DMS 273 (cell line): ENCODE measurements around the gene GUCA2B.

Source experiments
- DNase-seq: peaks from one replicate; lab custom pipeline; 2025; ENCODE audit not compliant: unreplicated experiment; lab: John Stamatoyannopoulos, UW

GUCA2B gene

DNA sequence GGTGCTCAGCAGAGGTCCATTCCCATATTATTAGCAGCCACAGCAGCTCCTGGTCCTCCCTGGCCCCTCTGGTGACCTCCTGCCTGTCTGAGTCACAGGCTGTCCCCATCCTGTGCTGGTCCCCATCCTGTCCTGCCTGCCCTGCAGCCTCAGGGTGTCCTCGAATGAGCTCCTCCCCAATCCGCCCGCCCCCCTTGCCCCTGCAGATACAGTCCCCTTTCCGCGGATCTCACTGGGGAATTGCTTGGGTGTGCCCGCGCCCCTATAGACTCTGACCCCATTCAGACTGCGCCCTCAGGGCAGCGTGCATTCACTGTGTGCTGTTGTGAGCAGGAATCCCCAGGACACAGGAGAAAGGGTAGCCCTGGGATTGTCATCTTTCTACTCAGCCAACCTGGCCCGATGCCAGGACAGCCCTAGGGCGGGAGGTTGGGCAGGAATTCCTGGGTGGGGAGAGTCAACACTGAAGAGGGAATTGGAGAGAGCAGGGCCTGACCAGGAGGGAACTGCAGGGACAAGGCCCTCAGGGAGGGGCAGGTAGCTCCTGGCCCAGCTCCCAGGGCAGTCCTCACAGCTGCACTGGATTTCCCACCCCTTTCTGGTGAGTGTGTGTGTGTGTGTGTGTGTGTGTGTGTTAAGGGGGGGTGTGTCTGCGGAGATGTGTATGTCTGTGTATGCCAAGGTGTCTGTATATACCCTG is 12.5 kb downstream of the GUCA2B start:
- DNase-seq = peak; percentile 78

DNA sequence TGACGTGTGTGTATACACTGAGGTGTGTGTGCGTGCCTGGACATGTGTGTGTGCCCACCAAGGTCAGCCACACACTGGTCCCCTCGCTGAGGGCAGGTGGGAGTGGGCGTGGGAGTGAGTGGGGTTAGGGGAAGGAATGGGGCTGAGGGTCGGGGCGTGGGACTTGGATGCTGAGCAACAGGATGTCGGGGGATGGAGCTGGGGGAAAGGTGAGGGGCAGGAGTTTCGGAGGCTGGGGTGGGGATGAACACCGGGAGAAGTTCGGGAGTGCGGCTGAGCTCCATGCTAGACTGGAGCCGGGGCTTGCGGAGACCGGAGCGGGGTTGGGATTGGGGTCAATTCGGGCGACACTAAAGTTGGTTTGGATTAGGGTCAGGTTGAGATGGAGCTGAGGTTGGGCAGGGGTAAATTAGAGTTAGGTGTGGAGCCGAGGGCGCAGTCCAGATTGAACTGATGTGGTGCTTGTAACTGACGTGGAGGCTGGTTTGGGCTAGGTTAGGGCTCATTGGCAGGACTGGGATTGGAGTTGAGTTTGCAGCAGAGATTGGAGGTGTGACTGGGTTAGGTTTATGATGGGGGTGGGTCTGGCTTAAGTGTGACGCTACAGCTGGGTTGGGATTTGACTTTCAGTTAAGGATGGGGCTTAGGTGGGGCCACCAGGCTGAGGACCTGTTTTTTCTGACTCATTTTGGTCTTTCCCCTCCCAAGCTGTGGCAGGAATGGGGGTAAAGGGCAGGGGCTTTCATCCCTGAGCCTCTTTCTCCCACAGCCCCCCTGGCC is 14.6 kb downstream of the GUCA2B start:
- DNase-seq = peak; percentile 49

- peak; percentile 49 for DNase-seq
These were observed 15.1 kb downstream of the GUCA2B start for GRCh38 chr1:42168391-42168670.

DNA sequence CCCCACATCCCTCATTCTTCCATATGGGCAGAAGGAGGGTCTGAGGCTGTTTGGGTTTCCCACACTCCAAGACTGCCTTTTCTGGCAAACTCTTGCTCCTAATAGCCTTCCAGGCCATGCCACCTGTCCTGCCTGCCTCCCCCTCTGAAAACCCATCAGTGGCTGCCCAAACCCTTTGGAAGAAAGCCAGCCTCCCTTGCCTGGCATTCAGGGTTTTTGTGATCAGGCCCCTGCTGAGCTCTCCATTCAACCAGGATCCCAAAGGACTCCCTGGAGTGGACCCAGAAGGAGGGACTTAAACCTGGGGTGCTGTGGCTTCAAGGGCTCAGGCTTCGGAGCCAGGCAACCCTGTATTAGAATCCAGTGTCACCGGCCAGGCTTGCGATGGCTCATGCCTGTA is 15.6 kb downstream of the GUCA2B start:
- peak; percentile 84 for DNase-seq

GRCh38 chr1:42170779-42171621 is 17.8 kb downstream of the GUCA2B start:
- peak; percentile 93 for DNase-seq

- DNase-seq = peak; percentile 72
These were observed 18.6 kb downstream of the GUCA2B start for GRCh38 chr1:42171679-42172266.

DNA sequence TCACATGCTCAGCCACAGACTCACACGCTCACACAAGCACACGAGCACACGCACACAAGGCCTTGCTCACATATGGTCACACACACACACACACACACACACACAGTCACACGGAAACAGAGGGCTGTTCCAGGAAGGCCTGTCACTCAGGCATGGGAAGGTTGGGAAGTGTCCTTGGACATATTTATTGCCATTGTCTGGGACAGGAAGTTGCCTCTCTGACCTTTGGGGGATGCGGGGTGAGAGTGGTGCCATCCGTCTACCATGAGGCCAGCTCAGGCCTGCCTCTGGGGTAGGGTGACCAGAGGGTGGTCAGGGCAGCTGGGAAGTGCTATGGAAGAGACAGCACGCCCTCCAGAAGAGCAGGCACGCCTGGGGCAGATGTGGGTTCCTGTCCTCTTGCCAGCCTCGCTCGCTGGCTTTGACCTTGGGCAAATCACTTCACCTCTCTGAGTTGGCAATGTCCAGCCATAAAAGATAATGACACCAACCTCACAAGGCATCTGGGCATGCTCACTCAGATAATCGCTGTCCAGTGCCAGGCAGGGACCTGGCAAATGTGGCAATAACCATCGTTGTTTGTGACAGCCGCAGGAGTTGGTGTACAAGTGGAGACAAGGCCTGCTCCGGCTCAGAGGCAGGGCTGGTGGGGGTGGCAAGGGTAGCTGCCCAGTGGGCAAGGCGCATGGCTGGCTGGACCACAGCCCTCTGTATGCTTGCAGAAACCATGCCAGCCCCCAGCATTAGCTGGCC is 19.3 kb downstream of the GUCA2B start:
- DNase-seq = peak; percentile 58

GRCh38 chr1:42173155-42173933 is 20.1 kb downstream of the GUCA2B start:
- DNase-seq = peak; percentile 82

- peak; percentile 21 for DNase-seq
These were observed 20.9 kb downstream of the GUCA2B start for GRCh38 chr1:42173961-42174735.

DNA sequence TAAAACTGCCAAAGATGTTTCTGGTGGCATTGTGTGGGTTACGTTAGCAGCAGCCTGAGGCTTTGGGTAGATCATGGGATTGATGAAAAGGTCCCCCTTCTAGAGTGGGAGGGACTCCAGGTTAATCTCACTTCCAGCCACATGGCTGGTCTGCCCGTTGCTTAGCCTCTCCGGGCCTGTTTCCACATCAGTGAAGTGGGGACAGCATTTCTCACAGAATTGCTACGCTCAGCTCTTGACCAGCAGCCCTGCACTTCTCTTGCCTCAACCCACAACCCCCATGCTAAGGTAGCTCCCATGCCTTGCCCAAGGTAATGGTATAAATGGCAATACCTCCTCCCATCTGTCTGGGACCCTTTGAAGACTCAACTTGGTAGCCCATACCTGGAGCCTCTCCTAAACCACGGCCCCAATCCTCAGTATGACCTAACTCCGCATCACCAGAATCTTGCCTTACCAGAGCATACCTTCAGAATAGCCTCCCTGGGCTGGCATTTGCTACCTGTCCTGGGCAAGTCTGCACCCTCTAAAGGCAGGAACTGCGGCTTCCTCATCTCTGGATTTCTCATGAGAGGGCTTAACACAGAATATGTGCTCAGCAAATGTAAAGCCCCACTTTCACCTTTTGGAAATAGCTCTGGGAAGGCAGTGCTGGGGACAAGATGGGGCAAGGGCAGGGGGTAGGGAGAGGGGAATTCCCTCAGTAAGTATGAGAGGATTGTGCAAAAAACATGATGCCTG is 22.3 kb downstream of the GUCA2B start:
- DNase-seq = no peak

DNA sequence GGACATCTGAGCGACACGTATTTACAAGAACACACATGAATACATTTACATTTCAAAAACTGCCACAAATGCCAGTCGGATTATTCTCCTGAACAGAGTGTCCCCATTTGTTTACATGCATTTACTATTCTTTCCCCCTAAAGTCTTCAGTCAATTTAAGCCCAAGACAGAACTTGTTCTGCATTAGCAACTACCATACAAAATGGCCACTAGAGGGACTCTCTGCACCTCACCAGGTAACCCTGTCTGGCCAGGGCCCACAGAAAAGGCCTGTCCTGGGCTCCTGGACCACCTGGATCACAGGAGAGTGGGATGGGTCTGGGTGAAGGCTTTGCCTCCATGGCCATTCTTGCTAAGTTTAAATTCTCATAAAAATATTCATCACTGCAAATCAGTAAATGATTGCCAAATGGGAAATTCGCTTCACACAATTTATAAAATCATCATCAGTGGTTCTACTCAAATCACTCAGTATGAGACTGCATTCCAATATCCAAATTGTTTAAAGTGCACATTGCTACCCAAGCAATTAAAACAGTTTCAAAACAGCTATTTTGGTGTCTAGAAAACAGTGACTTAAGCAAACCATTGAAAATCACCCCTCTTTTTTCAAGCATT is 23.8 kb downstream of the GUCA2B start:
- DNase-seq = peak; percentile 68

DNA sequence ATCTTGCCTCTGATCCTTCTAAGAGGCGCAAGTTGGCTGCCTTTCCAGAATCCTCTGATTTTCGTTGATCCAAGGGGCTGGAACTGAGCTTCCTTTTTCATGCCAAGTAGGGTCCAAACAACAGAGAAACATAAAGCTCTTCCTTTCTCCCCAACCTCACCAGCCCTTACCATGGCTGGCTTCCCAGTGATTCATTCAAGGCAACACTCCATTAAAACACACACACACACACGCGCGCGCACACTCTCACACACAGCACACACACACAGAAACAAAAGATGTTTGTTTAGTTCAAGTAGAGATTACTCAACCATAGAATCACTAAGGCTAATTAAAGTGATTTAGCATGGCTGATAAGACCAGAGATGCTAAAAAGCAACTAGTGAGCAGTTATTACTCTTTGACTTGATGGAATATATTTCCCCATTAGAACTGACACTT is 24.4 kb downstream of the GUCA2B start:
- DNase-seq = no peak

GRCh38 chr1:42178249-42178648 is 25.0 kb downstream of the GUCA2B start:
- DNase-seq = no peak

GRCh38 chr1:42179275-42179674 is 26.1 kb downstream of the GUCA2B start:
- no peak for DNase-seq

DNA sequence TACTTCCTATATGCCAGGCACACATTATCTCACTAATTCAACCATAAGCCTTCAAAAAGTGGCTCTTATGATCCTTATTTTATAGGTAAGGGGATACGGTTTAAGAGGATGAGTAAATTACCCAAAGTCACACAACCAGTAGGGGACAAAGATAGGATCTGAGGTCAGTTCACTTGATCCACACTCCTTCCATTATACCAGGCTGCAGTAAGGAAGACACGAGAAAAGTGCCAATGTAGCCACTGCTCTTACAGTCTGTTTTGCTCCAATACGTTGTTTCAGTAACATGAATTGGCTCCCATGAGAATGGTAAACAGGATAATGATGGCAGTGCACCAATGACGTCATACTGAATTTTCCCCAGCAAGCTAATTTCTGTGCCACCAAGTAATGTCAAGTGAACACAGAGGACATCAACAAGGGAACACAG is 26.7 kb downstream of the GUCA2B start:
- DNase-seq = no peak

GRCh38 chr1:42181687-42182086 is 28.5 kb downstream of the GUCA2B start:
- DNase-seq = no peak

GRCh38 chr1:42183210-42183956 is 30.2 kb downstream of the GUCA2B start:
- no peak for DNase-seq
